Suprapubic skin (tissue), 4 donors: ENCODE measurements around the gene CLDN34. TPM values are rescaled to one million over a fixed set of nuclear protein-coding genes. Genes with fewer than 3 reads are reported as not detected.

Experiments
- DNase-seq, 2 donors: peaks; one replicate each; pipeline ENCODE4 v3.0.0-alpha.2; 2019; ENCODE audit warnings: low spot score in 2 of 2
- H3K27ac ChIP-seq: fragments of 200-600 bp; sonication (generic); one replicate; pipeline ENCODE4 v1.5.1; 2019
- H3K27me3 ChIP-seq: fragments of 200-600 bp; sonication (generic); one replicate; pipeline ENCODE4 v1.5.1; 2019
- H3K36me3 ChIP-seq: fragments of 200-600 bp; sonication (generic); one replicate; pipeline ENCODE4 v1.5.1; 2019
- H3K4me1 ChIP-seq: fragments of 200-600 bp; sonication (generic); one replicate; pipeline ENCODE4 v1.5.1; 2019
- H3K4me3 ChIP-seq: fragments of 200-600 bp; sonication (generic); one replicate; pipeline ENCODE4 v1.5.1; 2019; ENCODE audit warnings: mild to moderate bottlenecking
- H3K9me3 ChIP-seq: fragments of 200-600 bp; sonication (generic); one replicate; pipeline ENCODE4 v1.5.1; 2019
- EP300 ChIP-seq: sonication (generic); formaldehyde crosslinking; IDR thresholded peaks from one replicate; pipeline ENCODE4 v1.6.1; 2017; ENCODE audit warnings: antibody characterized with exemption
- POLR2A ChIP-seq, 2 donors: fragments of 450-650 bp; IDR thresholded peaks; one replicate each; pipeline ENCODE4 v1.6.1; 2017; ENCODE audit warnings: antibody characterized with exemption in 2 of 2, mild to moderate bottlenecking in 2 of 2, moderate library complexity in 2 of 2
- POLR2AphosphoS5 ChIP-seq, 3 donors: sonication (generic); formaldehyde crosslinking; IDR thresholded peaks; one replicate each; pipeline ENCODE4 v1.6.1; 2017; ENCODE audit warnings: antibody characterized with exemption in 3 of 3
- WGBS: methylation state at CpG from one replicate; pipeline ENCODE4 v1.1.5; 2018; 5-methylcytosine and 5-hydroxymethylcytosine counted together
- total RNA-seq, 4 donors: library from RNA; depleted of rRNA; stranded (reverse); fragments of >200 nt; gene quantifications; one replicate each; pipeline ENCODE4 v1.1.0, GENCODE V29; 2016
- TF ChIP-seq, protein P1 (sequence below), 2 donors: fragments of 200-600 bp in 1 of 2; fragments of 450-650 bp in 1 of 2; sonication (generic) in 1 of 2; IDR thresholded peaks; one replicate each; pipeline ENCODE4 v1.5.1; 2016 to 2019; ENCODE audit warnings: antibody characterized with exemption in 2 of 2, mild to moderate bottlenecking in 1 of 2, moderate library complexity in 1 of 2

The CLDN34 gene
- total RNA-seq, 4 donors from 2014 or later: 1.1 to 2.3 TPM; not detected in 2

GRCh38 chrX:9988762-9989161 lies 21.6 kb downstream of the CLDN34 start:
- Histone ChIP-seq H3K4me3 (no peak overlapping the region), H3K27ac (no peak overlapping the region), H3K4me1 (no peaks in the 10 kb centered on the region), H3K36me3 (no peaks in the 10 kb centered on the region), H3K27me3 (no peaks in the 10 kb centered on the region), H3K9me3 (no peaks in the 10 kb centered on the region)
- WGBS: 35% methylated on average over 1 of the region's 1 CpG
- no peak for TF ChIP-seq EP300
- no peak for TF ChIP-seq POLR2A (IDR thresholded peaks at IDR 0.05)
- TF ChIP-seq POLR2AphosphoS5 (IDR thresholded peaks at IDR 0.05): no peak
- TF ChIP-seq, protein P1, sequence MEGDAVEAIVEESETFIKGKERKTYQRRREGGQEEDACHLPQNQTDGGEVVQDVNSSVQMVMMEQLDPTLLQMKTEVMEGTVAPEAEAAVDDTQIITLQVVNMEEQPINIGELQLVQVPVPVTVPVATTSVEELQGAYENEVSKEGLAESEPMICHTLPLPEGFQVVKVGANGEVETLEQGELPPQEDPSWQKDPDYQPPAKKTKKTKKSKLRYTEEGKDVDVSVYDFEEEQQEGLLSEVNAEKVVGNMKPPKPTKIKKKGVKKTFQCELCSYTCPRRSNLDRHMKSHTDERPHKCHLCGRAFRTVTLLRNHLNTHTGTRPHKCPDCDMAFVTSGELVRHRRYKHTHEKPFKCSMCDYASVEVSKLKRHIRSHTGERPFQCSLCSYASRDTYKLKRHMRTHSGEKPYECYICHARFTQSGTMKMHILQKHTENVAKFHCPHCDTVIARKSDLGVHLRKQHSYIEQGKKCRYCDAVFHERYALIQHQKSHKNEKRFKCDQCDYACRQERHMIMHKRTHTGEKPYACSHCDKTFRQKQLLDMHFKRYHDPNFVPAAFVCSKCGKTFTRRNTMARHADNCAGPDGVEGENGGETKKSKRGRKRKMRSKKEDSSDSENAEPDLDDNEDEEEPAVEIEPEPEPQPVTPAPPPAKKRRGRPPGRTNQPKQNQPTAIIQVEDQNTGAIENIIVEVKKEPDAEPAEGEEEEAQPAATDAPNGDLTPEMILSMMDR (IDR thresholded peaks at IDR 0.05): peak in 1 of 2 donors; percentile 27
- no peak for DNase-seq

DNA sequence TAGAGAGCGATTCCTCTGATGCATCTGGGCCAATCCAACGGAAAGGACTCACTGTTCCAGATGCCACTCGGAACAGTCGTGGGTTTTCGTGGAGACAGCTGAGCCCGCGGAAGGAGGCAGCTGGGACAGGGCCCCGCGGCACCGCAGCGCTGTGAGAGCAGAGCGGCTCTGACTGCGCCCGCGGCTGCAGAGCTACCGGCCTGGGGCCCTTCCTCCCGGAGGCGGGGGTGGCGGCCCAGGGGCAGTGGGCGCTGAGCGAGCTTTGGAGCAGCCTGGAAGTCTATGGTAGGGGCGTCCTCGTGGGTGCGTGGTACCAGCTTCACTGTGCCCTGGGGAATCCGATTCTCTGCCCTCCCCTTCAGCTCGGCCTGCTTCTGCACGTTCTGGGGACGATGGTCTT lies 24.9 kb downstream of the CLDN34 start:
- no peak for DNase-seq
- H3K27me3 ChIP-seq: no peaks in the 10 kb centered on the region
- no peak overlapping the region for H3K27ac ChIP-seq
- no peak overlapping the region for H3K4me3 ChIP-seq
- H3K4me1 ChIP-seq: no peaks in the 10 kb centered on the region
- 97% methylated on average over 17 of the region's 28 CpGs for WGBS
- TF ChIP-seq POLR2A (IDR thresholded peaks at IDR 0.05) (no peak), EP300 (no peak), POLR2AphosphoS5 (IDR thresholded peaks at IDR 0.05) (no peak)
- TF ChIP-seq, protein P1 (IDR thresholded peaks at IDR 0.05): no peak
- no peaks in the 10 kb centered on the region for H3K9me3 ChIP-seq
- no peaks in the 10 kb centered on the region for H3K36me3 ChIP-seq

DNA sequence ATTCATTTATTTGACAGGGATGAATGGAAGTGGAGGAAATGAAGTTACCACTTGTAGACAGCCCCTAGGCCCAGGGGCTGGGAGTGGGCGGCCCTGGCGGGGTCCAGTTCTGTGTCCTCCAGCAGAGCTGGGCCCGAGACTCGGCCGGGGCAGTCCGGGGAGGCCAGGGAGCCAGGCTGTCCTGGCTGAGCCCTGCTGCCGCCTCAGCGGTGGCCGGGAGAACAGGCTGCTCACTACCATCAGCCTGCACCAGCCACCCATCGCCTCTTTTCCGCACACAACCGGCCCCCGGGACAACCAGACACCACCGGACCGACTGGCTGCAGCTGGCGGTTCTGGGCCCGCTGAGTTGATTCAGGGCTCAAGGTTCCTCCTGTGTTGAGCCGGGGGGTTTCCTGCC lies 25.6 kb downstream of the CLDN34 start:
- 96% methylated on average over 10 of the region's 18 CpGs for WGBS
- Histone ChIP-seq H3K9me3 (no peaks in the 10 kb centered on the region), H3K27ac (no peak overlapping the region), H3K4me1 (no peaks in the 10 kb centered on the region), H3K4me3 (no peak overlapping the region), H3K36me3 (no peaks in the 10 kb centered on the region), H3K27me3 (no peaks in the 10 kb centered on the region)
- TF ChIP-seq POLR2A (IDR thresholded peaks at IDR 0.05) (no peak), EP300 (no peak), POLR2AphosphoS5 (IDR thresholded peaks at IDR 0.05) (no peak)
- TF ChIP-seq, protein P1 (IDR thresholded peaks at IDR 0.05): no peak
- no peak for DNase-seq

DNA sequence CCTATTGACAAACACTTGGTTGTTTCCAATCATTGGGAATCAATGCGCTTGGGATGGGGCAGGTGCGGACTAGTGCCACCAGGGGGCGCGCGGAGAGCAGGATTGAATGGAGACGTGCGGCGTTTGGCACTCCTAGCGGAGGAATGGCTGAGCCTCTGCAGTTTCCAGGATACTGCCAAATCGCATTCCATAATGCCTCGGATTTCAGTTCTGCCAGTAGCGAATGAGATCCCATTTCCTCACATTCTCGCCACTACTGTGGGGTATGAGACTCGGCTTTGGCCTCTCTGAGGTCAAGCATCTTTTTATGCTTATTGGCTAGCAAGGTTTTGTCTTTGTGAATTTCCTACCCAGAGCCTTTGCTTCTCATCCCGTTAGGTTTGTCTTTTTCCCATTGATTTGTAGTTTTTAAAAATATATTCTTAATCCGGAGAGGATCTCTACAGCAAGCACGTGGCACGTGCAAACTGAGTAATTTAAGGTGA lies 28.7 kb downstream of the CLDN34 start:
- Histone ChIP-seq H3K27me3 (no peaks in the 10 kb centered on the region), H3K36me3 (no peaks in the 10 kb centered on the region), H3K4me3 (no peak overlapping the region), H3K4me1 (no peaks in the 10 kb centered on the region), H3K27ac (no peak overlapping the region), H3K9me3 (no peaks in the 10 kb centered on the region)
- peak in 2 of 3 donors; percentile 83 to 85 for TF ChIP-seq POLR2AphosphoS5 (IDR thresholded peaks at IDR 0.05)
- no peak for TF ChIP-seq EP300
- no peak for TF ChIP-seq POLR2A (IDR thresholded peaks at IDR 0.05)
- TF ChIP-seq, protein P1 (IDR thresholded peaks at IDR 0.05): peak; percentile 82 to 97
- 30% methylated on average over 17 of the region's 18 CpGs for WGBS
- peak; percentile 87 to 89 for DNase-seq

GRCh38 chrX:9997041-9997440 lies 29.9 kb downstream of the CLDN34 start:
- 85% methylated on average over 8 of the region's 9 CpGs for WGBS
- DNase-seq: no peak
- no peaks in the 10 kb centered on the region for H3K27me3 ChIP-seq
- H3K4me1 ChIP-seq: no peaks in the 10 kb centered on the region
- H3K36me3 ChIP-seq: no peaks in the 10 kb centered on the region
- no peak for TF ChIP-seq EP300
- no peak for TF ChIP-seq POLR2AphosphoS5 (IDR thresholded peaks at IDR 0.05)
- TF ChIP-seq, protein P1 (IDR thresholded peaks at IDR 0.05): no peak
- TF ChIP-seq POLR2A (IDR thresholded peaks at IDR 0.05): no peak
- no peak overlapping the region for H3K27ac ChIP-seq
- H3K9me3 ChIP-seq: no peaks in the 10 kb centered on the region
- no peak overlapping the region for H3K4me3 ChIP-seq
